ENCODE measurements around the gene TMC8.

The TMC8 gene

DNA sequence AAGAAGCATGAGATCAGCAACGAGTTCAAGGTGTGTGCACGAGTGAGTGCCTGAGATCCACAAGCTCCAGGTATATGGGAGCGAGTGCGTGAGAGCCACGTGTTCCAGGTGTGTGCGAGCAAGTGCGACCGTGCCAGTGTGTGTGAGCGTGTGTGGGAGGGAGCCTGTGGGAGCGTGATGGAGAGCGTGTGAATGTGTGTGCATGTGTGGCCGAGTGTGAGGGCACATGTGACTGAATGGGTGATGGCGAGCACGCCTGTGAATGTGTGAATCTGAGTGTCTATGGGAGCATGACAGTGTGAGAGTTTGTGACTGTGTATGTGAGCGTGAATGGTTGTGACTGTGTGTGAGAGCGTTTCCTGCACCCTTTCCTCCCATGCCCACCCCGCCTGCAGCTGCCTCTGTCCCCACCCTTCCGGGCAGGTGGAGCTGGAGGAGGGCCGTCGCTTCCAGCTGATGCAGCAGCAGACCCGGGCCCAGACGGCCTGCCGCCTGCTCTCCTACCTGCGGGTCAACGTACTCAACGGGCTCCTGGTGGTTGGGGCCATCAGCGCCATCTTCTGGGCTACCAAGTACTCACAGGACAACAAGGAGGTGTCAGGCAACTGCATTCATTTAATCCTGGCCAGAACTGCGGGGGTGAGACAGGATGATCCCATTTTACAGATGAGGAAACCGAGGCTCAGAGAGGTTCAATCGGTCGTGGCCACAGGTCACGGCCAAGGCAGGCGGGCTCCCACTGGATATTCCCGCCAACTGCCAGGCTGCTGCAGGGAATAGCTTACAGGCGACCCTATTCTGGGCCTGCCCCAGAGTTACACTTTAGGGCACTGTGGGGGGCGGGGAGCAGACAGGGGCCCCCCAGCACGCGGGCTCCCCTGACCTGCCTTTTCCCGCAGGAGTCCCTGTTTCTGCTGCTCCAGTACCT, 3.7 kb downstream of the TMC8 start (continued):
- TF ChIP-seq, protein P1, sequence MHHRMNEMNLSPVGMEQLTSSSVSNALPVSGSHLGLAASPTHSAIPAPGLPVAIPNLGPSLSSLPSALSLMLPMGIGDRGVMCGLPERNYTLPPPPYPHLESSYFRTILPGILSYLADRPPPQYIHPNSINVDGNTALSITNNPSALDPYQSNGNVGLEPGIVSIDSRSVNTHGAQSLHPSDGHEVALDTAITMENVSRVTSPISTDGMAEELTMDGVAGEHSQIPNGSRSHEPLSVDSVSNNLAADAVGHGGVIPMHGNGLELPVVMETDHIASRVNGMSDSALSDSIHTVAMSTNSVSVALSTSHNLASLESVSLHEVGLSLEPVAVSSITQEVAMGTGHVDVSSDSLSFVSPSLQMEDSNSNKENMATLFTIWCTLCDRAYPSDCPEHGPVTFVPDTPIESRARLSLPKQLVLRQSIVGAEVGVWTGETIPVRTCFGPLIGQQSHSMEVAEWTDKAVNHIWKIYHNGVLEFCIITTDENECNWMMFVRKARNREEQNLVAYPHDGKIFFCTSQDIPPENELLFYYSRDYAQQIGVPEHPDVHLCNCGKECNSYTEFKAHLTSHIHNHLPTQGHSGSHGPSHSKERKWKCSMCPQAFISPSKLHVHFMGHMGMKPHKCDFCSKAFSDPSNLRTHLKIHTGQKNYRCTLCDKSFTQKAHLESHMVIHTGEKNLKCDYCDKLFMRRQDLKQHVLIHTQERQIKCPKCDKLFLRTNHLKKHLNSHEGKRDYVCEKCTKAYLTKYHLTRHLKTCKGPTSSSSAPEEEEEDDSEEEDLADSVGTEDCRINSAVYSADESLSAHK (tag by site-specific recombination; IDR thresholded peaks at IDR 0.05) = no peak
- TF ChIP-seq ZNF48 (tag by site-specific recombination; IDR thresholded peaks at IDR 0.05) (no peak), MEIS1 (CRISPR knock-in tag; IDR thresholded peaks at IDR 0.05; ENCODE audit: borderline replicate concordance) (no peak), KLF1 (tag by site-specific recombination; IDR thresholded peaks at IDR 0.05) (peak; percentile 30; the same call in 1 of the 2 replicates), ZNF530 (tag by site-specific recombination; IDR thresholded peaks at IDR 0.05; ENCODE audit: low read depth) (no peak), KLF9 (tag by site-specific recombination; IDR thresholded peaks at IDR 0.05; ENCODE audit: low read depth) (no peak), BCL11B (tag by site-specific recombination; IDR thresholded peaks at IDR 0.05; ENCODE audit: low read depth) (no peak), YY2 (tag by site-specific recombination; IDR thresholded peaks at IDR 0.05) (no peak), EGR2 (tag by site-specific recombination; IDR thresholded peaks at IDR 0.05; ENCODE audit: low read depth) (0 out of 2 replicates have a peak, but pooled peaks have one; percentile 4), ZNF677 (tag by site-specific recombination; IDR thresholded peaks at IDR 0.05) (no peak)
- TF ChIP-seq, protein P2, sequence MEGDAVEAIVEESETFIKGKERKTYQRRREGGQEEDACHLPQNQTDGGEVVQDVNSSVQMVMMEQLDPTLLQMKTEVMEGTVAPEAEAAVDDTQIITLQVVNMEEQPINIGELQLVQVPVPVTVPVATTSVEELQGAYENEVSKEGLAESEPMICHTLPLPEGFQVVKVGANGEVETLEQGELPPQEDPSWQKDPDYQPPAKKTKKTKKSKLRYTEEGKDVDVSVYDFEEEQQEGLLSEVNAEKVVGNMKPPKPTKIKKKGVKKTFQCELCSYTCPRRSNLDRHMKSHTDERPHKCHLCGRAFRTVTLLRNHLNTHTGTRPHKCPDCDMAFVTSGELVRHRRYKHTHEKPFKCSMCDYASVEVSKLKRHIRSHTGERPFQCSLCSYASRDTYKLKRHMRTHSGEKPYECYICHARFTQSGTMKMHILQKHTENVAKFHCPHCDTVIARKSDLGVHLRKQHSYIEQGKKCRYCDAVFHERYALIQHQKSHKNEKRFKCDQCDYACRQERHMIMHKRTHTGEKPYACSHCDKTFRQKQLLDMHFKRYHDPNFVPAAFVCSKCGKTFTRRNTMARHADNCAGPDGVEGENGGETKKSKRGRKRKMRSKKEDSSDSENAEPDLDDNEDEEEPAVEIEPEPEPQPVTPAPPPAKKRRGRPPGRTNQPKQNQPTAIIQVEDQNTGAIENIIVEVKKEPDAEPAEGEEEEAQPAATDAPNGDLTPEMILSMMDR (tag by site-specific recombination; IDR thresholded peaks at IDR 0.05) = peak; percentile 65

DNA sequence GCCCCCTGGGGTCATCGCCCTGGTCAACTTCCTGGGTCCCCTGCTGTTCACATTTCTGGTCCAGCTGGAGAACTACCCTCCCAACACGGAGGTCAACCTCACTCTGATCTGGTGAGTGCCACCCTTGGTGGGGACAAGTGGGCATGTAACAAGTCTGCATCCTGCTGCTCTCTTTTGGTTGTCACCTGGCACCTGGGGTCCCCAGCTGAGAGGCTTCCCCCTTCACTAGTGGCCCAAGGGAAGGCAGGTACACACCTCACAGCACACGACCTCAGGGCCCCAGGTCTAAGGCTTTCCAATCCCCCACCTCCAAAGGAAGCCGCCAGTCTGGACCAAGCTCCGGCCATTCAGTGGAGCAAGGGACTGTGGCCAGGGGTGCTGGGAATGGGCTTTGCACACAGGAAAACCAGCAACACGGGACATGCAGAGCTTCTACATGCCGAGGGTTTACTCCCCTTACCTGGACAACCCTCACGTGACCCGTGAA, 4.4 kb downstream of the TMC8 start:
- ChIA-PET POLR2A (interaction anchor here (1.4 to 1.9 kb wide), 2 partner anchors 52 to 176 kb away, joined by 4 to 6 read pairs; partner anchors contain the start of genes AFMID, TK1 and TNRC6C), CTCF (interaction anchor here (0.6 to 2.8 kb wide), 23 partner anchors 12 to 1957 kb away, joined by 3 to 15 read pairs (median 6); no protein-coding TSS in a partner anchor)
- H3K27ac ChIP-seq (ENCODE audit: extremely low read depth, low read depth, low read length) = no peak overlapping the region
- H3K36me3 ChIP-seq (ENCODE audit: control insufficient read depth in 2 of 2, insufficient read depth in 1 of 2, low read length in 2 of 2) = no peaks in the 10 kb centered on the region
- no peaks in the 10 kb centered on the region for H3K9me3 ChIP-seq (ENCODE audit: control insufficient read depth, insufficient read depth, low read depth, low read length)
- H3K4me3 ChIP-seq (ENCODE audit: low read depth, low read length) = no peak overlapping the region
- H3K4me1 ChIP-seq (ENCODE audit: control insufficient read depth, insufficient read depth, low read length) = no peaks in the 10 kb centered on the region
- TF ChIP-seq ZNF19 (tag by site-specific recombination; IDR thresholded peaks at IDR 0.05; ENCODE audit: low read depth) (no peak), ZNF623 (tag by site-specific recombination; IDR thresholded peaks at IDR 0.05) (no peak), BCL11B (tag by site-specific recombination; IDR thresholded peaks at IDR 0.05; ENCODE audit: low read depth) (no peak), SP2 (tag by site-specific recombination; IDR thresholded peaks at IDR 0.05) (no peak), ZNF654 (tag by site-specific recombination; IDR thresholded peaks at IDR 0.05; ENCODE audit: low read depth) (no peak), ZNF16 (tag by site-specific recombination; IDR thresholded peaks at IDR 0.05; ENCODE audit: low read depth) (no peak), ZNF48 (tag by site-specific recombination; IDR thresholded peaks at IDR 0.05) (no peak), ZFP41 (tag by site-specific recombination; IDR thresholded peaks at IDR 0.05; ENCODE audit: borderline replicate concordance) (no peak)
- TF ChIP-seq, protein P3, sequence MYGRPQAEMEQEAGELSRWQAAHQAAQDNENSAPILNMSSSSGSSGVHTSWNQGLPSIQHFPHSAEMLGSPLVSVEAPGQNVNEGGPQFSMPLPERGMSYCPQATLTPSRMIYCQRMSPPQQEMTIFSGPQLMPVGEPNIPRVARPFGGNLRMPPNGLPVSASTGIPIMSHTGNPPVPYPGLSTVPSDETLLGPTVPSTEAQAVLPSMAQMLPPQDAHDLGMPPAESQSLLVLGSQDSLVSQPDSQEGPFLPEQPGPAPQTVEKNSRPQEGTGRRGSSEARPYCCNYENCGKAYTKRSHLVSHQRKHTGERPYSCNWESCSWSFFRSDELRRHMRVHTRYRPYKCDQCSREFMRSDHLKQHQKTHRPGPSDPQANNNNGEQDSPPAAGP (tag by site-specific recombination; IDR thresholded peaks at IDR 0.05) = no peak
- TF ChIP-seq, protein P4, sequence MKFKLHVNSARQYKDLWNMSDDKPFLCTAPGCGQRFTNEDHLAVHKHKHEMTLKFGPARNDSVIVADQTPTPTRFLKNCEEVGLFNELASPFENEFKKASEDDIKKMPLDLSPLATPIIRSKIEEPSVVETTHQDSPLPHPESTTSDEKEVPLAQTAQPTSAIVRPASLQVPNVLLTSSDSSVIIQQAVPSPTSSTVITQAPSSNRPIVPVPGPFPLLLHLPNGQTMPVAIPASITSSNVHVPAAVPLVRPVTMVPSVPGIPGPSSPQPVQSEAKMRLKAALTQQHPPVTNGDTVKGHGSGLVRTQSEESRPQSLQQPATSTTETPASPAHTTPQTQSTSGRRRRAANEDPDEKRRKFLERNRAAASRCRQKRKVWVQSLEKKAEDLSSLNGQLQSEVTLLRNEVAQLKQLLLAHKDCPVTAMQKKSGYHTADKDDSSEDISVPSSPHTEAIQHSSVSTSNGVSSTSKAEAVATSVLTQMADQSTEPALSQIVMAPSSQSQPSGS (tag by site-specific recombination; IDR thresholded peaks at IDR 0.05; ENCODE audit: low read depth) = no peak
- TF ChIP-seq, protein P5, sequence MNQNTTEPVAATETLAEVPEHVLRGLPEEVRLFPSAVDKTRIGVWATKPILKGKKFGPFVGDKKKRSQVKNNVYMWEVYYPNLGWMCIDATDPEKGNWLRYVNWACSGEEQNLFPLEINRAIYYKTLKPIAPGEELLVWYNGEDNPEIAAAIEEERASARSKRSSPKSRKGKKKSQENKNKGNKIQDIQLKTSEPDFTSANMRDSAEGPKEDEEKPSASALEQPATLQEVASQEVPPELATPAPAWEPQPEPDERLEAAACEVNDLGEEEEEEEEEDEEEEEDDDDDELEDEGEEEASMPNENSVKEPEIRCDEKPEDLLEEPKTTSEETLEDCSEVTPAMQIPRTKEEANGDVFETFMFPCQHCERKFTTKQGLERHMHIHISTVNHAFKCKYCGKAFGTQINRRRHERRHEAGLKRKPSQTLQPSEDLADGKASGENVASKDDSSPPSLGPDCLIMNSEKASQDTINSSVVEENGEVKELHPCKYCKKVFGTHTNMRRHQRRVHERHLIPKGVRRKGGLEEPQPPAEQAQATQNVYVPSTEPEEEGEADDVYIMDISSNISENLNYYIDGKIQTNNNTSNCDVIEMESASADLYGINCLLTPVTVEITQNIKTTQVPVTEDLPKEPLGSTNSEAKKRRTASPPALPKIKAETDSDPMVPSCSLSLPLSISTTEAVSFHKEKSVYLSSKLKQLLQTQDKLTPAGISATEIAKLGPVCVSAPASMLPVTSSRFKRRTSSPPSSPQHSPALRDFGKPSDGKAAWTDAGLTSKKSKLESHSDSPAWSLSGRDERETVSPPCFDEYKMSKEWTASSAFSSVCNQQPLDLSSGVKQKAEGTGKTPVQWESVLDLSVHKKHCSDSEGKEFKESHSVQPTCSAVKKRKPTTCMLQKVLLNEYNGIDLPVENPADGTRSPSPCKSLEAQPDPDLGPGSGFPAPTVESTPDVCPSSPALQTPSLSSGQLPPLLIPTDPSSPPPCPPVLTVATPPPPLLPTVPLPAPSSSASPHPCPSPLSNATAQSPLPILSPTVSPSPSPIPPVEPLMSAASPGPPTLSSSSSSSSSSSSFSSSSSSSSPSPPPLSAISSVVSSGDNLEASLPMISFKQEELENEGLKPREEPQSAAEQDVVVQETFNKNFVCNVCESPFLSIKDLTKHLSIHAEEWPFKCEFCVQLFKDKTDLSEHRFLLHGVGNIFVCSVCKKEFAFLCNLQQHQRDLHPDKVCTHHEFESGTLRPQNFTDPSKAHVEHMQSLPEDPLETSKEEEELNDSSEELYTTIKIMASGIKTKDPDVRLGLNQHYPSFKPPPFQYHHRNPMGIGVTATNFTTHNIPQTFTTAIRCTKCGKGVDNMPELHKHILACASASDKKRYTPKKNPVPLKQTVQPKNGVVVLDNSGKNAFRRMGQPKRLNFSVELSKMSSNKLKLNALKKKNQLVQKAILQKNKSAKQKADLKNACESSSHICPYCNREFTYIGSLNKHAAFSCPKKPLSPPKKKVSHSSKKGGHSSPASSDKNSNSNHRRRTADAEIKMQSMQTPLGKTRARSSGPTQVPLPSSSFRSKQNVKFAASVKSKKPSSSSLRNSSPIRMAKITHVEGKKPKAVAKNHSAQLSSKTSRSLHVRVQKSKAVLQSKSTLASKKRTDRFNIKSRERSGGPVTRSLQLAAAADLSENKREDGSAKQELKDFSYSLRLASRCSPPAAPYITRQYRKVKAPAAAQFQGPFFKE (tag by site-specific recombination; IDR thresholded peaks at IDR 0.05; ENCODE audit: borderline replicate concordance) = no peak
